Mucosa of descending colon (tissue), 3 donors: Measurements from ENCODE around the gene PSMD11. TPM values are rescaled to one million over a fixed set of nuclear protein-coding genes. Genes with fewer than 3 reads are reported as not detected.
A peak's percentile ranks its signal among the peaks of the same experiment; 100 is the strongest.

Experiments
- ATAC-seq: fragments of 200-7000 bp; cut with Tn5 transposase; one replicate; pipeline ENCODE4 v1.9.1; 2020; ENCODE audit warnings: mild to moderate bottlenecking, moderate library complexity
- DNase-seq, 3 donors: peaks; one replicate each; pipeline ENCODE4 v3.0.0-alpha.2; 2020
- H3K36me3 ChIP-seq: fragments of 200-600 bp; one replicate; pipeline ENCODE4 v1.8.0; 2021; ENCODE audit warnings: low read depth, mild to moderate bottlenecking
- H3K4me1 ChIP-seq: fragments of 200-600 bp; one replicate; pipeline ENCODE4 v1.8.0; 2021; ENCODE audit warnings: low read depth, mild to moderate bottlenecking
- H3K4me3 ChIP-seq: fragments of 200-600 bp; one replicate; pipeline ENCODE4 v1.8.0; 2021; ENCODE audit warnings: mild to moderate bottlenecking
- H3K9me3 ChIP-seq: fragments of 200-600 bp; one replicate; pipeline ENCODE4 v1.8.0; 2021; ENCODE audit warnings: mild to moderate bottlenecking
- CTCF ChIP-seq: fragments of 200-600 bp; IDR thresholded peaks from one replicate; pipeline ENCODE4 v1.8.0; 2022; ENCODE audit warnings: antibody characterized with exemption, mild to moderate bottlenecking
- intact Hi-C, 2 donors: fragments of 100-400 bp; cut with DNase I in 1 of 2; cut with micrococcal nuclease in 1 of 2; formaldehyde crosslinking; loops; one replicate each; pipeline versions ENCODE4 v1.11.0 to v1.11.1; 2022; cut with DNase I, micrococcal nuclease
- total RNA-seq, 3 donors: library from RNA; stranded (reverse); fragmentation: NEBNext Ultra II Directional in 2 of 3; extraction: Animal tissue kit (Norgen Biotek cat#: 25700) in 2 of 3; gene quantifications; one replicate each; pipeline versions ENCODE4 v1.2.1 to v1.2.4, GENCODE V29; 2021 to 2023
- donor health status: DM: no; HTN: no; CAD: no; lungs with moderate emphysema.
- donor health status: DM: no; HTN: no; CAD: no.
- donor health status: DM: no; HTN: yes; CAD: no.

Gene PSMD11
- total RNA-seq, 3 donors from 2014 or later = 81.5 to 99.2 (median 85.8) TPM

DNA sequence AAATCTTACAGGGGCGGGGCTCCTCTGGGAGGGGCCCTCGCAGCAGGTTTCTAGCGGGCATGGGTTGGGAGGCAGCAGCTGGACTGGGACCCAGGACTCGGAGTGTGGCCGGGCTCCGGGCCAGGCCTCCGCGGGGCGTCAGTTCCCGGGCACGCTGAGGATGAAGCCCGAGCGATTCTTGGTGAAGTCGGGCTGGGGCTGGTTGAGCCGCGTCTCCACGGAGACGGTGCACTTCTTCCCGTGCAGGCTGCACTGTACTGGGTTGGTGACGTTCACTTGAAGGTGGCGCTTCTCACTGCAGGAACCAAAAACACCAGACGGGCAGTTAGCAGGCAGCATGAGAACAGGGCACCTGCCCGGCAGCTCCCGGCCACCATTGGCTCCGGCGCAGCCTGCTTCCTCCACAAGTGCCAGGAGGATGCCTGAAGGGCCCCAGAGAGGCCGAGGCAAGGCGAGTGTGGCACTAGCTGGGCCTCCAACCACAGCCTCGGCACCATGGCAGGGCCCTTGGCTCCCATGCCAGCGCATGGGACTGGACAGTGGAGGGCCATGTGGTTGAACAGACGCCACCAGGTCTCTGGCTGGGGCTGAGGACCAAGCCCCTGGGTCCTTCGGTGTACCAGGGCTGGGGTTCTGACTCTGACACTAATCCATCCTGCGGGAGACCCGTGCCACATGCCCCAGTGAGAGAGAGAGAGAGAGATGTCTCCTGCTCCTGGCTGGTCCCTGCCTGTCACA is 50.5 kb downstream of the PSMD11 start:
- TF ChIP-seq CTCF = no peak
- no peaks in the 10 kb centered on the region for H3K4me1 ChIP-seq
- intact Hi-C loops = no loop called here
- H3K4me3 ChIP-seq = no peak overlapping the region
- peak; percentile 16 for ATAC-seq
- no peaks in the 10 kb centered on the region for H3K9me3 ChIP-seq
- peak in 1 of 3 donors; percentile 57 for DNase-seq
- H3K36me3 ChIP-seq = no peaks in the 10 kb centered on the region

DNA sequence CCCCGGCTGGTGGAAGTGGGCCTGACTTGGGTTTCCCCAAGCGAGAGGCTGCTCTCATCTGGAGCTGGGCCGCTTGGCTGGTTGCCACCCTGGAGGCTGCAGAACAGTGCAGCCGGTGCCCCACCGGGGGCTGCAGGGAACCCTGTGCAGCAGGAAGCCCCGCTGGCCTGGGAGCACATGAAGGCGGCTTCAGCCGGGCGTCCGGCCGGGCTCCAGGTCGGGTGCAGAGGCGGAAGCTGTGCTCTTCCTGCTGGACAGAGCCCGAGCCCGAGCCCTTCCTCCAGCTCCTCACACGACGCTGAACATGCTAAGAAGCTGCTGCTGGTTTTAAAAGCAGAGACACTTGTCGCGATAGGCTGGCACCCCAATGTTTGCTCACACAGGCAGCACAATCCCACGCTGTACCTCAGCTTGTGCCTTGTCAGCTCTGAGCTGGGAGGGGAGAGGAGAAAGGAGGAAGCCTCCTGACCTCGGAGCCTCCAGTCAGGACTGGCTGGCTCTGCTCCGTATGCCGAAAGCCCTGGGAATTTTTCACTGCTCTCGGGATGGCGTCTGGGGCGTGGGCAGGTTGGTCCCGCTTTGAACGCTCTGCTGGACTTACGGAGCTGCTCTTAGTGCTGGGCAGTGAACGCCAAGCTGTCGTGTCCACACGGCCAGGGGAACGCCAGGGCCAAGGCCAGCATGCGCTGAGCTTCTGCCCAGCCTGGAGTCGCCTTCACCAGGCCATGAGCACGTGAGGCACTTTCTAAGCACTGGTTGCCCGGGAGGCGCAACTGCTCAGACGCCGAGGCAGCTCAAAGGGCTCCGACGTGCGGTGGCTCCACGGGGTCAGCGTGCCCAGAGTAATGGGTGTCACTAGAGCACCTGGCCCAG is 51.3 kb downstream of the PSMD11 start:
- Histone ChIP-seq H3K9me3 (no peaks in the 10 kb centered on the region), H3K4me1 (no peaks in the 10 kb centered on the region), H3K36me3 (no peaks in the 10 kb centered on the region), H3K4me3 (no peak overlapping the region)
- no peak for TF ChIP-seq CTCF
- intact Hi-C loops = no loop called here
- ATAC-seq (peak; percentile 6), DNase-seq (peak in 1 of 3 donors; percentile 58)

GRCh38 chr17:32496395-32497073 is 52.2 kb downstream of the PSMD11 start:
- intact Hi-C loops = no loop called here
- no peaks in the 10 kb centered on the region for H3K9me3 ChIP-seq
- H3K36me3 ChIP-seq = no peaks in the 10 kb centered on the region
- TF ChIP-seq CTCF = no peak
- DNase-seq (peak in 1 of 3 donors; percentile 40), ATAC-seq (no peak)
- H3K4me3 ChIP-seq = no peak overlapping the region
- no peaks in the 10 kb centered on the region for H3K4me1 ChIP-seq

GRCh38 chr17:32497431-32498205 is 53.3 kb downstream of the PSMD11 start:
- intact Hi-C loops = no loop called here
- no peak for TF ChIP-seq CTCF
- Histone ChIP-seq H3K36me3 (no peaks in the 10 kb centered on the region), H3K9me3 (no peaks in the 10 kb centered on the region), H3K4me3 (no peak overlapping the region), H3K4me1 (no peaks in the 10 kb centered on the region)
- ATAC-seq (no peak), DNase-seq (peak in 1 of 3 donors; percentile 36)

- Histone ChIP-seq H3K36me3 (no peaks in the 10 kb centered on the region), H3K4me1 (no peaks in the 10 kb centered on the region), H3K9me3 (no peaks in the 10 kb centered on the region), H3K4me3 (no peak overlapping the region)
- intact Hi-C loops = no loop called here
- no peak for TF ChIP-seq CTCF
- no peak for ATAC-seq
- DNase-seq = peak in 1 of 3 donors; percentile 16
These were observed 54.1 kb downstream of the PSMD11 start for GRCh38 chr17:32498391-32498790.
